Measurements from ENCODE around the gene CINP. TPM values are rescaled to one million over a fixed set of nuclear protein-coding genes. Genes with fewer than 3 reads are reported as not detected.

The CINP gene
- total and polyA plus RNA-seq, 9 of the 15 experiments (the other 6 are each of a cell fraction or from before 2014, with no cell fraction given): 36.3 to 63.2 (median 43.7) TPM

GRCh38 chr14:102326583-102326982 lies 36.1 kb downstream of the CINP start:
- peaks cover 10% of the 10 kb centered on the region; the same call in 2 of the 3 replicates for H3K36me3 ChIP-seq (ENCODE audit: control insufficient read depth, insufficient read depth, low read length)
- no peaks in the 10 kb centered on the region for H3K27me3 ChIP-seq (ENCODE audit: control insufficient read depth in 2 of 2, insufficient read depth in 2 of 2, low read length in 2 of 2)
- FAIRE-seq (no peak), ATAC-seq (peak; percentile 56), DNase-seq (ENCODE audit: extremely low read depth in 1 of 4, low spot score in 3 of 4) (no peak)
- intact Hi-C loops (cut with micrococcal nuclease): no loop called here
- WGBS (ENCODE audit: insufficient coverage, low coverage, missing lambda C conversion rate): 83% methylated on average over 13 of the region's 14 CpGs
- POLR2A ChIA-PET: interaction anchor here (1.1 kb wide), 1 partner anchor 24 kb away, joined by 3 read pairs; no protein-coding TSS in a partner anchor
- no peaks in the 10 kb centered on the region for H4K20me1 ChIP-seq (replicated peaks; ENCODE audit: control insufficient read depth, insufficient read depth, low read length)
- no peak overlapping the region for H3K4me2 ChIP-seq (ENCODE audit: insufficient read depth, low read length)
- H3K9ac ChIP-seq (ENCODE audit: insufficient read depth in 1 of 2, low read depth in 2 of 2, low read length in 2 of 2): no peak overlapping the region
- in situ Hi-C loops (cut with MboI): loop anchor here (10.0 kb wide), 1 partner anchor 188 kb away; no protein-coding TSS in a partner anchor
- BruUV-seq (replicated peaks): no TSS peak
- H3K4me3 ChIP-seq: no peak overlapping the region
- peaks cover 0 to 4% of the 10 kb centered on the region in 2 experiments; a peak in 4 of 5 replicates for H3K4me1 ChIP-seq (replicated peaks in 1 of 2; ENCODE audit: control insufficient read depth in 2 of 2, insufficient read depth in 2 of 2, low read length in 2 of 2)
- no peak overlapping the region for H2AFZ ChIP-seq (ENCODE audit: low read depth, low read length)
- no peaks in the 10 kb centered on the region for H3K79me2 ChIP-seq (ENCODE audit: control insufficient read depth, insufficient read depth, low read length)
- H3K9me3 ChIP-seq (replicated peaks; ENCODE audit: control insufficient read depth, insufficient read depth, low read depth, low read length): no peaks in the 10 kb centered on the region
- no peaks in the 10 kb centered on the region for H3K9me1 ChIP-seq (ENCODE audit: control insufficient read depth, insufficient read depth, low read length)
- no peak overlapping the region for H3K27ac ChIP-seq (ENCODE audit: extremely low read depth, low read depth, low read length)
- CTCF ChIA-PET (ENCODE audit: low intra/inter-chr PET ratio): no interaction called here
- TF ChIP-seq PCBP2 (IDR thresholded peaks at IDR 0.05; ENCODE audit: low read depth, low read length, poor library complexity, severe bottlenecking): no peak
- TF ChIP-seq POLR3G (IDR thresholded peaks at IDR 0.05; ENCODE audit: extremely low read depth, insufficient read length, insufficient replicate concordance): no peak
- no peak for TF ChIP-seq ZNF217 (CRISPR knock-in tag; IDR thresholded peaks at IDR 0.05)
- no peak for TF ChIP-seq ATF6 (CRISPR knock-in tag; IDR thresholded peaks at IDR 0.05)
- TF ChIP-seq POLR3A (IDR thresholded peaks at IDR 0.05; ENCODE audit: borderline replicate concordance, extremely low read depth, insufficient read depth, insufficient read length): no peak
- TF ChIP-seq MIER1 (IDR thresholded peaks at IDR 0.05; ENCODE audit: low read depth): no peak
- no peak for TF ChIP-seq ZNF121 (CRISPR knock-in tag; conservative IDR thresholded peaks at IDR 0.05)
- TF ChIP-seq CBX8 (IDR thresholded peaks at IDR 0.05; ENCODE audit: borderline replicate concordance, extremely low read depth, low read depth, low read length, poor library complexity, severe bottlenecking): no peak
- no peak for TF ChIP-seq IRF9 (tag; IDR thresholded peaks at IDR 0.05)
- TF ChIP-seq ZNF696 (CRISPR knock-in tag; conservative IDR thresholded peaks at IDR 0.05): no peak
- no peak for TF ChIP-seq ZNF740 (CRISPR knock-in tag; IDR thresholded peaks at IDR 0.05)
- no peak for TF ChIP-seq ZNF740 (tag; IDR thresholded peaks at IDR 0.05)
- no peak for TF ChIP-seq SRSF1 (IDR thresholded peaks at IDR 0.05; ENCODE audit: low read depth, low read length)
- TF ChIP-seq JUND (IDR thresholded peaks at IDR 0.05; ENCODE audit: borderline replicate concordance, low read depth, low read length): no peak
- TF ChIP-seq JUND (tag; IDR thresholded peaks at IDR 0.05; ENCODE audit: borderline replicate concordance, low read depth, low read length): no peak
